A673 (cell line): Measurements from ENCODE around the gene PDLIM4. TPM values are rescaled to one million over a fixed set of nuclear protein-coding genes. Genes with fewer than 3 reads are reported as not detected.

Experiments used
- BruUV-seq: library from RNA; stranded (reverse); fragments of 400-500 nt; replicated peaks from 2 replicates; lab custom pipeline; 2021; lab: Mats Ljungman, UMichigan
- CTCF ChIA-PET: fragments of 300-600 bp; sonication (Branson Sonifier 250); formaldehyde crosslinking; loops from one replicate; lab custom pipeline; 2022; ENCODE audit warnings: antibody characterized with exemption; lab: Charles Lee
- POLR2A ChIA-PET: fragments of 300-600 bp; sonication (Branson Sonifier 250); formaldehyde crosslinking; loops from one replicate; lab custom pipeline; 2022; ENCODE audit warnings: antibody characterized with exemption; ENCODE audit not compliant: low non-redundant PET; lab: Charles Lee
- DNase-seq: peaks from one replicate; pipeline ENCODE4 v3.0.0-alpha.2; 2015; ENCODE audit warnings: low spot score
- H3K27ac ChIP-seq: fragments of 200-600 bp; sonication (generic); 2 replicates; pipeline ENCODE4 v1.5.1; 2016; ENCODE audit warnings: mixed run types, low read depth, mild to moderate bottlenecking, mixed read lengths, antibody characterized with exemption, low read length; ENCODE audit not compliant: poor library complexity, severe bottlenecking
- H3K27me3 ChIP-seq: fragments of 200-600 bp; sonication (generic); replicated peaks from 2 replicates; pipeline ENCODE4 v1.6.1; 2017; ENCODE audit warnings: mixed run types, low read depth, mild to moderate bottlenecking, mixed read lengths, antibody characterized with exemption, low read length; ENCODE audit not compliant: insufficient read depth, poor library complexity
- H3K36me3 ChIP-seq: fragments of 200-600 bp; sonication (generic); 2 replicates; pipeline ENCODE4 v1.6.1; 2016; ENCODE audit warnings: mixed run types, mild to moderate bottlenecking, mixed read lengths, antibody characterized with exemption, low read length; ENCODE audit not compliant: insufficient read depth, poor library complexity, severe bottlenecking
- H3K4me1 ChIP-seq: fragments of 200-600 bp; sonication (generic); 2 replicates; pipeline ENCODE4 v1.6.1; 2017; ENCODE audit warnings: mixed run types, mild to moderate bottlenecking, mixed read lengths, antibody characterized with exemption, low read length; ENCODE audit not compliant: insufficient read depth, poor library complexity, severe bottlenecking
- H3K4me3 ChIP-seq: fragments of 200-600 bp; sonication (generic); 2 replicates; pipeline ENCODE4 v1.5.1; 2016; ENCODE audit warnings: low read depth, mixed run types, mild to moderate bottlenecking, mixed read lengths, low read length; ENCODE audit not compliant: poor library complexity, severe bottlenecking
- H3K9me3 ChIP-seq: fragments of 200-600 bp; sonication (generic); 2 replicates; pipeline ENCODE4 v1.6.1; 2016; ENCODE audit warnings: mixed run types, low read depth, mild to moderate bottlenecking, mixed read lengths, antibody characterized with exemption, low read length; ENCODE audit not compliant: poor library complexity, severe bottlenecking
- CTCF ChIP-seq: fragments of 300-800, 200-600 bp; sonication (generic); conservative IDR thresholded peaks from 2 replicates; pipeline ENCODE4 v1.5.1; 2017; ENCODE audit warnings: low read depth, mild to moderate bottlenecking, antibody characterized with exemption, low read length, moderate library complexity, mixed read lengths
- EZH2 ChIP-seq: fragments of 200-600 bp; sonication (generic); IDR thresholded peaks from 2 replicates; pipeline ENCODE4 v1.6.1; 2017; ENCODE audit warnings: borderline replicate concordance, low read depth, mild to moderate bottlenecking, mixed read lengths, antibody characterized with exemption, low read length; ENCODE audit not compliant: poor library complexity, severe bottlenecking
- intact Hi-C: fragments of 100-400 bp; cut with micrococcal nuclease; formaldehyde crosslinking; loops from one replicate; pipeline ENCODE4 v1.10.0; 2022; ENCODE audit not compliant: unreplicated experiment
- microRNA-seq: library from miRNA; unstranded; fragments of <30 nt; microRNA quantifications from one replicate; pipeline ENCODE4 v1.2.0, GENCODE V29; 2021
- total RNA-seq: library from RNA; stranded (reverse); gene quantifications from 2 replicates; pipeline ENCODE4 v1.2.3, GENCODE V29; 2021

The PDLIM4 gene
- total RNA-seq, 1 experiment from 2014 or later = 6.0 TPM

GRCh38 chr5:132321109-132321721, 63.7 kb downstream of the PDLIM4 start:
- BruUV-seq = no TSS peak
- no peaks in the 10 kb centered on the region for H3K9me3 ChIP-seq
- POLR2A ChIA-PET = no interaction called here
- H3K27me3 ChIP-seq = no peaks in the 10 kb centered on the region
- intact Hi-C loops = no loop called here
- CTCF ChIA-PET = no interaction called here
- peaks cover 7% of the 10 kb centered on the region for H3K4me1 ChIP-seq
- TF ChIP-seq EZH2 (no peak), CTCF (no peak)
- H3K27ac ChIP-seq = no peak overlapping the region
- H3K36me3 ChIP-seq = no peaks in the 10 kb centered on the region
- no peak for DNase-seq
- H3K4me3 ChIP-seq = no peak overlapping the region

DNA sequence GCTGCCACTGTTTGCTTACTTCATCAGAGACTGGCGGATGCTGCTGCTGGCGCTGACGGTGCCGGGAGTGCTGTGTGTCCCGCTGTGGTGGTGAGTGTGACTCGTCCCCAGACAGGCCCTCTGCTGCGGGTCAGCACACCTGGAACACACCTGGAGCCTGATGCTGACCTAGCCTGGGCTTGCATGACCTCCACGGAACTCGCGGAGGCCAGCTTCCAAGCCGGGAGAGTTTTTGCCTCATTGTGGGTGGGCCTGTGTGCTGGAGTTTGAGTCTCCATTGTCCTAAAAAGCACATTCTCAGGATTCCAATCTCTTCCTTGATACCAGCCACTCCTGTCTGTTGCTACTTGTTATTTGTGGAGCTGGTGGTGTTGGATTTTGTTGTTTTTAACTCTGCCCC, 64.8 kb downstream of the PDLIM4 start:
- Histone ChIP-seq H3K4me3 (no peak overlapping the region), H3K27me3 (no peaks in the 10 kb centered on the region), H3K27ac (no peak overlapping the region), H3K36me3 (no peaks in the 10 kb centered on the region), H3K9me3 (no peaks in the 10 kb centered on the region), H3K4me1 (peaks cover 7% of the 10 kb centered on the region)
- ChIA-PET POLR2A (no interaction called here), CTCF (no interaction called here)
- BruUV-seq = no TSS peak
- intact Hi-C loops = no loop called here
- no peak for TF ChIP-seq EZH2
- no peak for TF ChIP-seq CTCF
- no peak for DNase-seq

Small RNA genes lying within 50 kb of the gene (microRNA-seq; reads per million reads assigned to microRNA genes)
- not detected for gene MIR6830

Other genes starting within 250 kb of the PDLIM4 start
- not detected in 2 replicates for gene ACSL6, start 246.0 kb upstream of the PDLIM4 start, total RNA-seq
- gene IL3, start 197.0 kb upstream of the PDLIM4 start, total RNA-seq = not detected in 2 replicates
- gene CSF2, start 183.9 kb upstream of the PDLIM4 start, total RNA-seq = not detected in 2 replicates
- gene P4HA2, start 29.8 kb upstream of the PDLIM4 start, total RNA-seq = 2.8 and 3.3 TPM in 2 replicates
- gene SLC22A4, start 36.7 kb downstream of the PDLIM4 start, total RNA-seq = 0.42 and 0.99 TPM in 2 replicates
- 3.0 and 3.8 TPM in 2 replicates for gene SLC22A5, start 112.0 kb downstream of the PDLIM4 start, total RNA-seq
- 5.7 and 6.9 TPM in 2 replicates for gene IRF1, start 233.1 kb downstream of the PDLIM4 start, total RNA-seq